ENCODE data around the gene RHOXF2.
"Not testable (repeated sequence)": the region's sequence is repeated elsewhere in the genome, so short reads cannot be mapped to it uniquely, and the experiment has no call there.

Gene RHOXF2
- 0 reads per million in 3 experiments for total RNA-seq

GRCh38 chrX:120158313-120158712 lies at the start of gene RHOXF2:
Gene RHOXF2, plus strand, starts transcription at chrX:120158613. Its CDS starts 138 bp downstream, at chrX:120158751.
- not testable (repeated sequence) for DNase-seq

GRCh38 chrX:120109378-120109777 lies 49.0 kb upstream of the RHOXF2 start:
- no peak for DNase-seq

GRCh38 chrX:120111611-120112010 lies 46.8 kb upstream of the RHOXF2 start:
- DNase-seq, result no peak

GRCh38 chrX:120115438-120115963 lies 42.9 kb upstream of the RHOXF2 start, which contains the start of gene RHOXF1:
Gene RHOXF1, minus strand, starts transcription at chrX:120115913. Its CDS starts 51 bp downstream, at chrX:120115862.
- DNase-seq, result no peak

- DNase-seq, result no peak
Measured at GRCh38 chrX:120120223-120120622, 38.2 kb upstream of the RHOXF2 start.

- DNase-seq, result no peak
Measured at GRCh38 chrX:120125444-120125843, 33.0 kb upstream of the RHOXF2 start.

- not testable (repeated sequence) for DNase-seq
Measured at GRCh38 chrX:120128306-120128846, 30.0 kb upstream of the RHOXF2 start.

- no peak for DNase-seq
Measured at GRCh38 chrX:120136128-120136527, 22.3 kb upstream of the RHOXF2 start.

GRCh38 chrX:120136840-120137239 lies 21.6 kb upstream of the RHOXF2 start:
- no peak for DNase-seq

GRCh38 chrX:120137439-120137838 lies 21.0 kb upstream of the RHOXF2 start:
- DNase-seq, result no peak

- DNase-seq, result no peak
Measured at GRCh38 chrX:120140293-120140981, 18.0 kb upstream of the RHOXF2 start.

GRCh38 chrX:120144178-120144844 lies 14.1 kb upstream of the RHOXF2 start:
- no peak for DNase-seq

- DNase-seq, result no peak
Measured at GRCh38 chrX:120145295-120145925, 13.0 kb upstream of the RHOXF2 start.

GRCh38 chrX:120146323-120146722 lies 12.1 kb upstream of the RHOXF2 start:
- not testable (repeated sequence) for DNase-seq

- DNase-seq, result no peak
Measured at GRCh38 chrX:120147537-120147936, 10.9 kb upstream of the RHOXF2 start.

GRCh38 chrX:120150109-120150744 lies 8.2 kb upstream of the RHOXF2 start:
- not testable (repeated sequence) for DNase-seq

GRCh38 chrX:120159086-120159485 lies 673 bp downstream of the RHOXF2 start:
- DNase-seq, result not testable (repeated sequence)

- DNase-seq, result not testable (repeated sequence)
Measured at GRCh38 chrX:120193254-120193653, 34.8 kb downstream of the RHOXF2 start.

- DNase-seq, result not testable (repeated sequence)
Measured at GRCh38 chrX:120193720-120194119, 35.3 kb downstream of the RHOXF2 start.

- DNase-seq, result not testable (repeated sequence)
Measured at GRCh38 chrX:120195786-120196185, 37.4 kb downstream of the RHOXF2 start.

GRCh38 chrX:120196626-120197283 lies 38.3 kb downstream of the RHOXF2 start:
- DNase-seq, result not testable (repeated sequence)

GRCh38 chrX:120200851-120201250 lies 42.4 kb downstream of the RHOXF2 start:
- no peak for DNase-seq

All from central memory CD4-positive, alpha-beta T cell (primary cell).